HTR-8/SVneo (cell line): Measurements from ENCODE around the gene NES.

ENCODE experiments used
- DNase-seq: peaks from one replicate; pipeline ENCODE4 v3.0.0; 2011; ENCODE audit warnings: low spot score, mixed read lengths; ENCODE audit not compliant: insufficient read length
- FAIRE-seq: peaks from 2 replicates; lab custom pipeline; 2011; peaks lifted over from hg19 to GRCh38; lab: Jason Lieb, UNC

NES gene

DNA sequence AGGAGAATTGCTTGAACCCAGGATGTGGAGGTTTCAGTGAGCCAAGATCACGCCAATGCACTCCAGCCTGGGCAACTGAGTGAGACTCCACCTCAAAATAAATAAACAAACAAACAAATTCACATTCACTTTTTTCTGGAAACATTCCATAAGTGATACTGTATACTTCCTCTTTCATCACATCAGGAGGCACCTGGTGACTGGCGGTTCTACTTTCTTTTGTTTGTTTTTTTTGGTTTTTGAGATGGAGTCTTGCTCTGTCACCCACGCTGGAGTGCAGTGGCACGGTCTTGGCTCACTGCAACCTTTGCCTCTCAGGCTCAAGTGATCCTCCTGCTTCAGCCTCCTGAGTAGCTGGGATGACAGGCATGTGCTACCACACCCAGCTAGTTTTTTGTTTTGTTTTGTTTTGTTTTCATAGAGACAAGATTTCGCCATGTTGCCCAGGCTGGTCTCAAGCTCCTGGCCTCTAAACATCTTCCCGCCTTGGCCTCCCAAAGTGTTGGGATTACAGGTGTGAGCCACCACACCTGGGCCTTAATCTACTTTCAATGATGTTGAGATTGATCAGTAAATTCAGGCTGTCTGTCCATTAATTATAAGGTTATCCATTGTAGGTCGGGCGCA, 47.3 kb downstream of the NES start:
- FAIRE-seq (no peak), DNase-seq (no peak)

DNA sequence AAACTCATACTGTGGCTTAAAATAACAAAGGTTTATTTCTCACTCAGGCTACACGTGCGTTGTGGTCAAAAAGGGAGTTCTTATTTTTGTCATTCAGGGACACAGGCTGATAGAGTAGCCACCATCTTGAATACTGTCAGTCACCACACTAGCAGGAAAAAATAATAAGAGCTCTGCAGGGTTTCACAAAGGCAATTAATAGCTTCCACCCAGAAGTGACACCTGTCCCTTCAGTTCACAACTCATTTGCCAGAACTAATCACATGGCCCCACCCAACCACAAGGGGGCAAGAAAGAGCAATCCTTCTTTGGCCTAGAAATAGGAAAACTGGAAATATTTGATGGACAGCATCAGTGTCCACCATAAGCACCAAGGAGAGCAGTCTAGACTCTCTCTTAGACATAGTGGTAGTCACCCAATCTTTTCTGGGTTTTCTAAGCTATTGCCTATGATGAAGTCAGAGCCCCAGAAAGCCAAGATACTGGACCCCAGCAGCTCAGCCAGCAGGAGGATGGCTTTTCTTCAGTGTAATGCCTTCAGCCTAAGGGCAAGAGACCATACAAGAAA, 49.8 kb downstream of the NES start:
- FAIRE-seq (no peak), DNase-seq (peak; percentile 40)

GRCh38 chr1:156626079-156626438, 51.1 kb downstream of the NES start:
- no peak for DNase-seq
- FAIRE-seq = no peak

- FAIRE-seq (no peak), DNase-seq (no peak)
Observed at GRCh38 chr1:156625436-156626078, 51.6 kb downstream of the NES start.

GRCh38 chr1:156624814-156625435, 52.3 kb downstream of the NES start:
- FAIRE-seq (no peak), DNase-seq (no peak)

DNA sequence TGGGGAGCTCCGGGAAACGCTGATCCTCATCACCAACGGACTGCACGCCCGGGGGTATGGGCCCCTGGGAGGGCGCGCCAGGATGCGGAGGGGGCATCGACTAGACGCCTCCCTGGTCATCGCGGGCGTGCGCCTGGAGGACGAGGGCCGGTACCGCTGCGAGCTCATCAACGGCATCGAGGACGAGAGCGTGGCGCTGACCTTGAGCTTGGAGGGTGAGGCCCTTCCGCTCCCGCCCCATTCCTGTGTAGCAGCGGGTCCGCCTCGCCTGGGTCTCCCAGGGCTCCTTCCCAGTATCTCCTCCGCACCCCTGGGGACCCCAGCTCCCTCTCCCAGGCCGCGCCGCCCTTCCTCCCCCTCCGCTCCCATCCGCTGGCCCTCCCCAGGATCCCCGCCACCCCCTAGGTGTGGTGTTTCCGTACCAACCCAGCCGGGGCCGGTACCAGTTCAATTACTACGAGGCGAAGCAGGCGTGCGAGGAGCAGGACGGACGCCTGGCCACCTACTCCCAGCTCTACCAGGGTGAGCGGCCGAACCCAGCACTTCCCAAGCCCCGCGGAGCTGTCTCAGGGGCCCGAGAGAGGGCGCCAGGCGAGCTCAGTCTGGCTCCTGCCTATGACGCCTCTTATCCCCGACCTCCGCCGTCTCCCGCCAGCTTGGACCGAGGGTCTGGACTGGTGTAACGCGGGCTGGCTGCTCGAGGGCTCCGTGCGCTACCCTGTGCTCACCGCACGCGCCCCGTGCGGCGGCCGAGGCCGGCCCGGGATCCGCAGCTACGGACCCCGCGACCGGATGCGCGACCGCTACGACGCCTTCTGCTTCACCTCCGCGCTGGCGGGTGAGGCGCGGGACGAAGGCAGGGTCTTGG, 53.0 kb downstream of the NES start:
- DNase-seq = no peak
- FAIRE-seq = no peak

DNA sequence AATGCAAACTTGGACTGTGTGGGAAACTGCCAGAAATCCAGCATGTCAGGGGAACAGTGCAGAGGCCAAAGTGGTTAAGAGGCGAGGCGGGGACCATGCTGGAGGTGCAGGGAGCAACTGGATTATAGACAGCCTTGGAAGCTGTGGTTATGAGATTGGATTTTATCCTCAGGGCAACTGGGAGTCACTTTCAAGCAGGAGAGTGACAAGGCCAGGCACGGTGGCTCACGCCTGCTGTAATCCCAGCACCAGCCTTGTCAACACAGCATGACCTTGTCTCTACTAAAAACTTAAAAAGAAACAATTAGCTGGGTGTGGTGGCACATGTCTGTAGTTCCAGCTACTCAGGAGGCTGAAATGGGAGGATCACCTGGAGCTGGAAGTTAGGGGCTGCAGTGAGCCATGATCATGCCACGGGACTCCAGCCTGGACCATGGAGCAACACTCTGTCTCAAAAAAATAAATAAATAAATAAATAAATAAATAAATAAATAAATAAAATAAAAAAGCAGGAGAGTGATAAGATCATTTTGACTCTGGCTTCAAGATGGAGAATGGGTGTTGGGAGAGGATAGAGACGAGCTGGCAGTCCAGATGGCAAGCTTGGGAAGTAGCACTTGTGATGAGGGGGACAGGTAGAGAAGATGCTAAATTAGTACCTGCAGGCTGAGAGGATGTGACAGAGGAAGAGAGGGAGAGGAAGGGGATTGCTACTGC, 54.5 kb downstream of the NES start:
- FAIRE-seq (no peak), DNase-seq (no peak)

- FAIRE-seq (no peak), DNase-seq (no peak)
Observed at GRCh38 chr1:156619582-156619955, 57.6 kb downstream of the NES start.

- FAIRE-seq = no peak
- DNase-seq = no peak
Observed at GRCh38 chr1:156618853-156619581, 58.2 kb downstream of the NES start, which contains the start of gene HAPLN2. HAPLN2 (plus strand) TSS chr1:156619415; CDS start chr1:156623491, 4,076 bp downstream.
